ENCODE data around the gene EGR1. TPM values are rescaled to one million over a fixed set of nuclear protein-coding genes. Genes with fewer than 3 reads are reported as not detected.

EGR1 gene
- total RNA-seq, 2 experiments from 2014 or later = 5.7 to 6.2 TPM

DNA sequence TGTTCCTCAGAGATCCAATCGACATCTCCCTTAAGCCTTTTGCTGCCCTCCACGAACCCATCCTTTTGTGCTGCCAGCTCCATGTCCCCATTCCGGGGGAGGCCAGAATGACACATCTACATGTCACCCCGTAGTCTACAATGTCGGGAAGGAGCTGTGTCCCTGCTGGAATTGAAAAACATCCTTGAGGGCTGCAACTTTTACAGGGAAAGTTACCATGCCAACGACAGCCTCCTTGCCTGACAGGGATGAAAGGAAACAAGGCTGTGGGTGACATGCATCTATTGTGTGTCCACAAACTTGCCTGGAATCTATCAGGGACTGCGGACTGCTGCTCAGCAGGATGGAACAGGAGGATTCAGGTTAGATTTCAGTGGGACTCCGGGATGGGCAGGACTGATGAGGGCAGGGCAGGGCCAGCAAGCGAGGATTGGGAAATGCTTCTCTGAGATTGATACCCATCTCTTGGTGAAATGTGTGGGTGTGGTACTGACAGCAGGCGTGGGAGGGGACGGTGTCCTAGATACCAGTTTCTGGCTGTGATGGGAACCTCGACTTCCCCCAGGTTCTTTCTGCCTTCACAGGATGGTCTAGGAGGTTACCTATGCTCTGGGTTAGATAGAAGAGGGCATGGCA is 25.5 kb downstream of the EGR1 start:
- Histone ChIP-seq H3K27ac (ENCODE audit: low read depth in 1 of 2, low read length in 2 of 2) (no peak overlapping the region), H3K4me3 (ENCODE audit: low read length) (no peak overlapping the region), H3K4me1 (ENCODE audit: insufficient read depth, low read length) (peaks cover 24% of the 10 kb centered on the region), H3K9me3 (ENCODE audit: control insufficient read depth in 1 of 2, insufficient read depth in 1 of 2, low read length in 2 of 2) (peaks cover 0 to 5% of the 10 kb centered on the region in 2 experiments), H3K36me3 (ENCODE audit: insufficient read depth, low read length) (no peaks in the 10 kb centered on the region), H3K27me3 (ENCODE audit: control insufficient read depth in 1 of 2, insufficient read depth in 2 of 2, low read length in 2 of 2) (peaks cover 0 to 17% of the 10 kb centered on the region in 2 experiments)
- Mint-ChIP-seq H3K27ac (no peak overlapping the region), H3K4me3 (peak overlapping the region; percentile 37), H3K9me3 (no peaks in the 10 kb centered on the region), H3K36me3 (ENCODE audit: low read depth) (no peaks in the 10 kb centered on the region), H3K27me3 (peaks cover 18% of the 10 kb centered on the region), H3K4me1 (ENCODE audit: low read depth) (peaks cover 15% of the 10 kb centered on the region)
- CTCF ChIA-PET = interaction anchor here (0.9 kb wide), 1 partner anchor 24 kb away, joined by 3 read pairs; no protein-coding TSS in a partner anchor
- no peak for TF ChIP-seq CTCF (IDR thresholded peaks at IDR 0.05)
- POLR2A ChIA-PET = interaction anchor here (2.3 kb wide), 1 partner anchor 26 kb away, joined by 6 read pairs; the partner anchor contains the start of gene EGR1
- DNase-seq (no peak), ATAC-seq (ENCODE audit: poor library complexity) (no peak)
- intact Hi-C loops (cut with DNase I, micrococcal nuclease) = loop anchor here (1.0 to 10.0 kb wide), 3 partner anchors 24 to 54 kb away; partner anchors contain the start of gene ETF1 (in 1 of the 2)

DNA sequence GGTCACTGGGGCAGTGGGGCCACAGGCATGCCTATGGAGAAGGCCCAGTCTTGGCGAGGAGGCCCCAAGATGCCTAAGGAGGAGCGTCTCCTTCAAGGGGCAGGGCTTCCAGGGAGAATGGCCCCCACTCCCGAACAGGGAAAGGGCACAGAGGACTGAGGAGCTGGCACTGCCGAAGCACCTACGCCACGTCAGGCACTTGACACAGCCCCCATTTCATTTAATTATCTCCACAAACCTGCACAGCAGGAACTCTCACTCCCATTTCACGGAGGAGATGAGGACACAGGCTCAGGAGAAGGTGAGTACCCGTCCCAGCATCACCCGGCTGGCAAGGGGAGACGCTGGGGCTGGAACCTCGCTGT is 26.0 kb downstream of the EGR1 start:
- ChIA-PET CTCF (no interaction called here), POLR2A (interaction anchor here (2.3 kb wide), 1 partner anchor 26 kb away, joined by 6 read pairs; the partner anchor contains the start of gene EGR1)
- intact Hi-C loops (cut with DNase I, micrococcal nuclease) = loop anchor here (1.0 to 10.0 kb wide), 3 partner anchors 25 to 54 kb away; partner anchors contain the start of gene ETF1 (in 1 of the 2)
- ATAC-seq (ENCODE audit: poor library complexity) = no peak
- peaks cover 15% of the 10 kb centered on the region for H3K4me1 Mint-ChIP-seq (ENCODE audit: low read depth)
- Histone ChIP-seq H3K36me3 (ENCODE audit: insufficient read depth, low read length) (no peaks in the 10 kb centered on the region), H3K9me3 (ENCODE audit: control insufficient read depth in 1 of 2, insufficient read depth in 1 of 2, low read length in 2 of 2) (peaks cover 0 to 5% of the 10 kb centered on the region in 2 experiments), H3K4me3 (ENCODE audit: low read length) (peak overlapping the region; percentile 51), H3K4me1 (ENCODE audit: insufficient read depth, low read length) (peaks cover 24% of the 10 kb centered on the region), H3K27ac (ENCODE audit: low read depth in 1 of 2, low read length in 2 of 2) (no peak overlapping the region), H3K27me3 (ENCODE audit: control insufficient read depth in 1 of 2, insufficient read depth in 2 of 2, low read length in 2 of 2) (peaks cover 0 to 17% of the 10 kb centered on the region in 2 experiments)
- no peak for DNase-seq
- H3K4me3 Mint-ChIP-seq = peak overlapping the region; percentile 38
- peaks cover 18% of the 10 kb centered on the region for H3K27me3 Mint-ChIP-seq
- H3K27ac Mint-ChIP-seq = no peak overlapping the region
- TF ChIP-seq CTCF (IDR thresholded peaks at IDR 0.05) = no peak
- no peaks in the 10 kb centered on the region for H3K36me3 Mint-ChIP-seq (ENCODE audit: low read depth)
- H3K9me3 Mint-ChIP-seq = no peaks in the 10 kb centered on the region

DNA sequence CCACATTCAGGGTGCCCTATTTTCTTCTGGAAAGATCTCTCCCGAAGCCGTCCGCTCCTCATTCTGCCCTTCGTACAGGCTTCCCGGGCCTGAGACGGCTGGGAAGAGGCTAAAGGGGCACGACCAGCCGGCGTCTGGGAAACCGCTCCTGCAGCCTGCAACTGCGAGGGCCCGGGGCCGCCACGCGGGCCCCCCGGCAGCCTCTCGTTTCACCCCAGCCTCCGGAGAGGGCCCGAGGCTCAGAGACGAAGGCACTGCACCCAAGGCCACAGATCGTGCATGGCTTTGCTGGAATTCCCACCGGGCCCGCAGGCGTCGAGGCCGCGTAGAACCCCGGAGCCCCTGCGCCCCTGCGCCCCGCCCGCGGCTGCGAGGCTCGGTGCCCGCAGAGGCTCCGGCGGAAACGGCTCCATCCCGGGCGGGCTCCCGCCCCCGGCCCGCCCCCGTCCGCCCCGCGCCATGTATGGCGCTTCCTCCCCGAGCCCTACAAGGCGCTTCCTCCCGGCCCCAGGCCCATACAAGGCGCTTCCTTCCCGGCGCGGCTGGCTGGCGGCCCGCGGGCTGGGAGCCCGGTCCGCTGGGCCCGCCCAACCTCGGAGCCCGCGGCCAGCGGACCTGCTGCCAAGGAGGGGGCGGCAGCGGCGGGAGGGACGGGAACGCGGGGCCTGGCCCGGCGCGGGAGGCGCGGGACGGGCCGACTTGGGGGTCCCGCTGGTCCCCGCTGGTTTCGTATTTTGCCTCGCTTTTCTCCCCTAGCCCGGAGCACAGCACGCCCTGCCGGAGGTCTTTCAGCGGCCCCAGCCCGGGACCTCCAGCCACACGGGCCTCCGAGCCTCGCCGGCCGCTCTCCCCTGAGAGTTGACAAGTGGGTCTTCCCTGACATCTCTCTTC is 26.6 kb downstream of the EGR1 start:
- ChIA-PET CTCF (interaction anchor here (1.3 to 2.5 kb wide), 3 partner anchors 11 to 42 kb away, joined by 4 to 16 read pairs (median 7); partner anchors contain the start of gene EGR1), POLR2A (interaction anchor here (2.0 to 2.3 kb wide), 2 partner anchors 27 kb away, joined by 6 to 20 read pairs; partner anchors contain the start of gene EGR1)
- Mint-ChIP-seq H3K9me3 (no peaks in the 10 kb centered on the region), H3K27me3 (peaks cover 18% of the 10 kb centered on the region), H3K4me3 (peak overlapping the region; percentile 90), H3K27ac (peak overlapping the region; percentile 3), H3K4me1 (ENCODE audit: low read depth) (peaks cover 15% of the 10 kb centered on the region), H3K36me3 (ENCODE audit: low read depth) (no peaks in the 10 kb centered on the region)
- peaks cover 24% of the 10 kb centered on the region for H3K4me1 ChIP-seq (ENCODE audit: insufficient read depth, low read length)
- TF ChIP-seq CTCF (IDR thresholded peaks at IDR 0.05) = no peak
- peaks cover 0 to 17% of the 10 kb centered on the region in 2 experiments for H3K27me3 ChIP-seq (ENCODE audit: control insufficient read depth in 1 of 2, insufficient read depth in 2 of 2, low read length in 2 of 2)
- intact Hi-C loops (cut with DNase I, micrococcal nuclease) = loop anchor here (1.0 to 10.0 kb wide), 4 partner anchors 26 to 53 kb away; partner anchors contain the start of genes EGR1 (in 1 of the 2) and ETF1 (in 1 of the 2)
- H3K4me3 ChIP-seq (ENCODE audit: low read length) = peak overlapping the region; percentile 60
- peaks cover 0 to 5% of the 10 kb centered on the region in 2 experiments for H3K9me3 ChIP-seq (ENCODE audit: control insufficient read depth in 1 of 2, insufficient read depth in 1 of 2, low read length in 2 of 2)
- DNase-seq (peak; percentile 73 to 94 (median 82)), ATAC-seq (ENCODE audit: poor library complexity) (peak; percentile 99)
- H3K27ac ChIP-seq (ENCODE audit: low read depth in 1 of 2, low read length in 2 of 2) = no peak overlapping the region
- no peaks in the 10 kb centered on the region for H3K36me3 ChIP-seq (ENCODE audit: insufficient read depth, low read length)

Data from CD4-positive, alpha-beta T cell (primary cell).